Mucosa of descending colon (tissue), 3 donors: ENCODE measurements around the gene ABCC8. TPM values are rescaled to one million over a fixed set of nuclear protein-coding genes. Genes with fewer than 3 reads are reported as not detected.

Experiments
- ATAC-seq: fragments of 200-7000 bp; cut with Tn5 transposase; one replicate; pipeline ENCODE4 v1.9.1; 2020; ENCODE audit warnings: mild to moderate bottlenecking, moderate library complexity
- DNase-seq, 3 donors: peaks; one replicate each; pipeline ENCODE4 v3.0.0-alpha.2; 2020
- H3K36me3 ChIP-seq: fragments of 200-600 bp; one replicate; pipeline ENCODE4 v1.8.0; 2021; ENCODE audit warnings: low read depth, mild to moderate bottlenecking
- H3K4me1 ChIP-seq: fragments of 200-600 bp; one replicate; pipeline ENCODE4 v1.8.0; 2021; ENCODE audit warnings: low read depth, mild to moderate bottlenecking
- H3K4me3 ChIP-seq: fragments of 200-600 bp; one replicate; pipeline ENCODE4 v1.8.0; 2021; ENCODE audit warnings: mild to moderate bottlenecking
- H3K9me3 ChIP-seq: fragments of 200-600 bp; one replicate; pipeline ENCODE4 v1.8.0; 2021; ENCODE audit warnings: mild to moderate bottlenecking
- CTCF ChIP-seq: fragments of 200-600 bp; IDR thresholded peaks from one replicate; pipeline ENCODE4 v1.8.0; 2022; ENCODE audit warnings: antibody characterized with exemption, mild to moderate bottlenecking
- intact Hi-C, 2 donors: fragments of 100-400 bp; cut with DNase I in 1 of 2; cut with micrococcal nuclease in 1 of 2; formaldehyde crosslinking; loops; one replicate each; pipeline versions ENCODE4 v1.11.0 to v1.11.1; 2022; cut with DNase I, micrococcal nuclease
- total RNA-seq, 3 donors: library from RNA; stranded (reverse); fragmentation: NEBNext Ultra II Directional in 2 of 3; extraction: Animal tissue kit (Norgen Biotek cat#: 25700) in 2 of 3; gene quantifications; one replicate each; pipeline versions ENCODE4 v1.2.1 to v1.2.4, GENCODE V29; 2021 to 2023
- donor health status: DM: no; HTN: no; CAD: no; lungs with moderate emphysema.
- donor health status: DM: no; HTN: no; CAD: no.
- donor health status: DM: no; HTN: yes; CAD: no.

ABCC8 gene
- total RNA-seq, 3 donors from 2014 or later = 2.2 to 4.1 (median 3.3) TPM

GRCh38 chr11:17505146-17505545 is 28.5 kb upstream of the ABCC8 start:
- Histone ChIP-seq H3K36me3 (no peaks in the 10 kb centered on the region), H3K4me3 (no peak overlapping the region), H3K9me3 (no peaks in the 10 kb centered on the region), H3K4me1 (no peaks in the 10 kb centered on the region)
- TF ChIP-seq CTCF = no peak
- no peak for ATAC-seq
- intact Hi-C loops = loop anchor here in 1 of 2 donors (2.0 kb wide), 1 partner anchor 120 kb away; no protein-coding TSS in a partner anchor
- no peak for DNase-seq

- TF ChIP-seq CTCF = peak; percentile 68
- ATAC-seq = peak; percentile 80
- intact Hi-C loops = loop anchor here (1.0 to 2.0 kb wide), 2 partner anchors 120 kb away; no protein-coding TSS in a partner anchor
Measured at GRCh38 chr11:17504330-17505107, 27.9 kb upstream of the ABCC8 start.

GRCh38 chr11:17502630-17503029 is 26.0 kb upstream of the ABCC8 start:
- no peaks in the 10 kb centered on the region for H3K36me3 ChIP-seq
- TF ChIP-seq CTCF = no peak
- intact Hi-C loops = no loop called here
- ATAC-seq (no peak), DNase-seq (no peak)
- H3K4me3 ChIP-seq = no peak overlapping the region
- no peaks in the 10 kb centered on the region for H3K9me3 ChIP-seq
- no peaks in the 10 kb centered on the region for H3K4me1 ChIP-seq

More at GRCh38 chr11:17504330-17505107, 27.9 kb upstream of the ABCC8 start:
- no peak overlapping the region for H3K4me3 ChIP-seq
- no peaks in the 10 kb centered on the region for H3K4me1 ChIP-seq
- DNase-seq = peak; percentile 73 to 92 (median 84)
- H3K9me3 ChIP-seq = no peaks in the 10 kb centered on the region
- no peaks in the 10 kb centered on the region for H3K36me3 ChIP-seq

- H3K4me1 ChIP-seq = no peaks in the 10 kb centered on the region
- H3K4me3 ChIP-seq = no peak overlapping the region
- ATAC-seq = no peak
- H3K36me3 ChIP-seq = no peaks in the 10 kb centered on the region
- no peak for TF ChIP-seq CTCF
- no peaks in the 10 kb centered on the region for H3K9me3 ChIP-seq
- DNase-seq = no peak
- intact Hi-C loops = no loop called here
Measured at GRCh38 chr11:17500673-17501072, 24.0 kb upstream of the ABCC8 start.

- H3K9me3 ChIP-seq = no peaks in the 10 kb centered on the region
- no peak for TF ChIP-seq CTCF
- intact Hi-C loops = no loop called here
- no peaks in the 10 kb centered on the region for H3K36me3 ChIP-seq
- H3K4me1 ChIP-seq = no peaks in the 10 kb centered on the region
- no peak for DNase-seq
- no peak overlapping the region for H3K4me3 ChIP-seq
- ATAC-seq = no peak
Measured at GRCh38 chr11:17498475-17498874, 21.8 kb upstream of the ABCC8 start.
